Mesangial cell (primary cell): ENCODE results near the gene TRNP1. TPM values are rescaled to one million over a fixed set of nuclear protein-coding genes. Genes with fewer than 3 reads are reported as not detected.

ENCODE experiments used
- total RNA-seq: library from RNA; depleted of rRNA; stranded (reverse); fragments of >200 nt; gene quantifications from 2 replicates; pipeline ENCODE4 v1.2.3, GENCODE V29; 2015

TRNP1 gene
- total RNA-seq = 56.5 and 56.7 TPM in 2 replicates

GRCh38 chr1:26993237-26994019 lies at the start of gene TRNP1:
Gene TRNP1 (plus strand): TSS chr1:26993692. CDS start chr1:26993787, 95 bp downstream.

GRCh38 chr1:26959722-26960624 lies 33.5 kb upstream of the TRNP1 start, which contains the start of gene KDF1:
Gene KDF1 (minus strand): TSS chr1:26960468. CDS start chr1:26952380, 8,088 bp downstream.

Other genes with a start within 250 kb of the TRNP1 start
- 7.3 and 14.5 TPM in 2 replicates for gene PIGV, start 205.7 kb upstream of the TRNP1 start, total RNA-seq
- gene ZDHHC18, start 167.0 kb upstream of the TRNP1 start, total RNA-seq = 23.5 and 31.3 TPM in 2 replicates
- gene SFN, start 130.5 kb upstream of the TRNP1 start, total RNA-seq = 21.7 and 44.3 TPM in 2 replicates
- gene GPN2, start 103.4 kb upstream of the TRNP1 start, total RNA-seq = 12.9 and 16.1 TPM in 2 replicates
- 9.0 and 9.1 TPM in 2 replicates for gene GPATCH3, start 93.2 kb upstream of the TRNP1 start, total RNA-seq
- not detected in 2 replicates for gene NR0B2, start 79.7 kb upstream of the TRNP1 start, total RNA-seq
- 36.6 and 89.3 TPM in 2 replicates for gene NUDC, start 71.9 kb upstream of the TRNP1 start, total RNA-seq
- gene KDF1, start 33.2 kb upstream of the TRNP1 start, total RNA-seq = 1.6 and 3.4 TPM in 2 replicates
- gene TENT5B, start 19.2 kb downstream of the TRNP1 start, total RNA-seq = 6.5 and 16.1 TPM in 2 replicates
- gene SLC9A1, start 161.4 kb downstream of the TRNP1 start, total RNA-seq = 17.3 and 40.3 TPM in 2 replicates
- 19.4 and 33.7 TPM in 2 replicates for gene WDTC1, start 240.9 kb downstream of the TRNP1 start, total RNA-seq